AG10803 (cell line): ENCODE data around the gene ASIC3.

Experiments
- DNase-seq: peaks from one replicate; pipeline ENCODE4 v3.0.0; 2010; ENCODE audit warnings: low read depth
- H3K4me3 ChIP-seq: 2 replicates; pipeline ENCODE4 v1.5.1; 2011; ENCODE audit warnings: mild to moderate bottlenecking, low read length, control low read depth
- TF ChIP-seq, protein P1 (sequence below): conservative IDR thresholded peaks from 2 replicates; pipeline ENCODE4 v1.5.1; 2011; ENCODE audit warnings: mild to moderate bottlenecking, low read length, control low read depth, inconsistent platforms

ASIC3 gene

DNA sequence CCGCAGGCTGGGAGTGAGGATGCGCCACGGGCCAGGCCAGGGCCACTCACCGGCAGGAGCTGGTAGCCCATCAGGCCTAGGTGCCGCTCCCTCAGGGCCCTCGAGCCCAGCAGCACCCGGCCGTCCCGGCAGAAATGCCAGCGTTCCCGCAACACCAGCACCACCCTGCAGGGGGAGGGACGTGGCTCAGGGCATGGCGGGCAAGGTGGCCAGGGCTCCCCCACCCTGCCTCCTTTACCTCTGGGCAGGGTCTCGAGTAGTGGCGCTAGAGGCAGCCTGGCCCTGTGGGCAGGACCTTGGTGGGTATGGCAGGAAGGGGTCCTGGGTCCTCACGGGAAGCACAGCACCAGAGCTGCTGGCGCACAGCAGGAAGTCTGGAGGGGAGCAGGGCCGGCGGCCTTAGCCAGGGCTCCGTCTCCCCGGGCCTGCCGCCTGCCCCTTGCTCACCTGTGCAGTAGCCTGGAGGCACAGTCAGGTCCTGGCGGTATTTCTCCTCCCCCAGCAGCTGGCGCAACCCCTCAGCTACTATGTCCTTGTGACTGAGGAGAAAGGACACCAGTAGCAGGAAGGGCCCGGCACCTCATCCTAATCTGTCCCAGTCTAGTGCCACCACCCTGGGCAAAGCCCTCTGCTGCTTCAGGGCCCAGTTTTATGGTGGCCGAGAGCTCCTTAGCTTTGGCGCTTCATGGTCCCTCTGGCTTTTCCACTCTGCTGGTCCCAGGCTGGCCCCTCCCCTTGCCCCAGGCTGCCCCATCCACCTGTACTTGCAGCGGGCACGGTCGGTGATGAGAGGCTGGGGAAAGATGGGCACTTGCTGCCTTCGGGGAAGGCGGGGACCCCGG is 28.8 kb downstream of the ASIC3 start:
- TF ChIP-seq, protein P1, sequence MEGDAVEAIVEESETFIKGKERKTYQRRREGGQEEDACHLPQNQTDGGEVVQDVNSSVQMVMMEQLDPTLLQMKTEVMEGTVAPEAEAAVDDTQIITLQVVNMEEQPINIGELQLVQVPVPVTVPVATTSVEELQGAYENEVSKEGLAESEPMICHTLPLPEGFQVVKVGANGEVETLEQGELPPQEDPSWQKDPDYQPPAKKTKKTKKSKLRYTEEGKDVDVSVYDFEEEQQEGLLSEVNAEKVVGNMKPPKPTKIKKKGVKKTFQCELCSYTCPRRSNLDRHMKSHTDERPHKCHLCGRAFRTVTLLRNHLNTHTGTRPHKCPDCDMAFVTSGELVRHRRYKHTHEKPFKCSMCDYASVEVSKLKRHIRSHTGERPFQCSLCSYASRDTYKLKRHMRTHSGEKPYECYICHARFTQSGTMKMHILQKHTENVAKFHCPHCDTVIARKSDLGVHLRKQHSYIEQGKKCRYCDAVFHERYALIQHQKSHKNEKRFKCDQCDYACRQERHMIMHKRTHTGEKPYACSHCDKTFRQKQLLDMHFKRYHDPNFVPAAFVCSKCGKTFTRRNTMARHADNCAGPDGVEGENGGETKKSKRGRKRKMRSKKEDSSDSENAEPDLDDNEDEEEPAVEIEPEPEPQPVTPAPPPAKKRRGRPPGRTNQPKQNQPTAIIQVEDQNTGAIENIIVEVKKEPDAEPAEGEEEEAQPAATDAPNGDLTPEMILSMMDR: peak; percentile 39
- DNase-seq: no peak
- H3K4me3 ChIP-seq: no peak overlapping the region

DNA sequence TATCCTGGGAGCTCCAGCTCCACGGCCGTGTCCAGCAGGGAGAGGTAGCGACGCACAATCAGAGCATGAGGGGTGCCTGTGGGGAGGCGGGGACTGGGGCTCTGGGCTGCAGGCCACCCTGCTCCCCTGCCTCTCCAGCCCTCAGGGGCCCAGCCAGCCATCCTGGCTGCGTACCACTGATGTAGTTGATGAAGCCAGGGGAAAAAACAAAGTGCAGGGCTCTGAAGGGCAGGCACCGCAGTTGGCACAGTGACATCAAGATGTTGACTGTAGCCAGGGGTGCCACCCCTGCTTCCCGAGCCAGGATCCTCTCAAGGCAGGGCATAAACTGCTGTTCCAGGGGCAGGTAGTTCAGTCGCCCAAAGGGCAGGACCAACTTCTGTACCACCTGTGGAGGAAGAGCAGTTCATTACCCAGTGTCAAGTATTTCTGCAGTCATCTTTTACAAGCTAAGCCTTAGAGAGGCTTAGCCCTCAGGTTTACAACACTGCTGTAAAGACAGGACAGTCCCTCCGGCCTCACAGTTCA is 29.4 kb downstream of the ASIC3 start:
- no peak overlapping the region for H3K4me3 ChIP-seq
- no peak for DNase-seq
- TF ChIP-seq, protein P1: no peak

DNA sequence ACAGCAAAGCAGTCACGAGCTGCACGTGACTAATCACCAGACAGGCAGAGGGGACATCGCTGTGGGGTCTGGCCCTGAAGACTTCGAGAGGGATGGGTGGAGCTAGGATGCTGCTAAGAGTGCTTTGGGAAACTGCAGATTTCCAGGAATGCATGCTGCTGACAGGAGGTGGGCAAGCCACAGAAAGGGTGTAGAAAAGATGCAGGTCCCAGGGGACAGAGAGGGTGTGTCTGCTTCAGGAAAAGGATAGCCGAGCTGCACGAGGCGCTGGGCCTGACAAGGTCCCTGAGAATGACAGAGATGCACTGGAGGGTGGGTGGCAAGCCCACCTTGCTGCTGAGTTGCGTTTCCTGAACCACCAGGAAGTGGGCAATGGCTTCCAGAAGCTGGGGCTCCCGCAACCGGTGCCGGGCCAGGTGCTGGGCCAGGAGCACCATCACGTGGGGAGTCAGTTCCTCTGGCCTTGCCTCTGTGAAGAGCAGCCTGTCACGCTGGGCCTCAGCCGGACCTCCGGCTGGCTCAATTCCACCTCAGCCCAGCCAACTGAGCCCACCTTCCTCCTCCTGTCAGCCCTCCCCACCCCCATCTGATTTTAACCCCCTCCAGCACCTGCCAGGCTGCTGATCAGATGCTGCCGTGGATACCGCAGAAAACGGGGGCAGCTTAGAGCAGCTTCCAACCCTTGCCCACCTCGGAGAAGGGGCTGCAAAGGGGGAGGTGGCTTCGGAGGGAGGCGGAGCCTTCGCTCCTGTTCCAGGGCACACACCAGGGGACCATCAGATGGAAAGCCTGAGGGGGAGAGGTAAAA is 30.1 kb downstream of the ASIC3 start:
- no peak overlapping the region; the same call in 1 of the 2 replicates for H3K4me3 ChIP-seq
- TF ChIP-seq, protein P1: no peak
- peak; percentile 45 for DNase-seq

DNA sequence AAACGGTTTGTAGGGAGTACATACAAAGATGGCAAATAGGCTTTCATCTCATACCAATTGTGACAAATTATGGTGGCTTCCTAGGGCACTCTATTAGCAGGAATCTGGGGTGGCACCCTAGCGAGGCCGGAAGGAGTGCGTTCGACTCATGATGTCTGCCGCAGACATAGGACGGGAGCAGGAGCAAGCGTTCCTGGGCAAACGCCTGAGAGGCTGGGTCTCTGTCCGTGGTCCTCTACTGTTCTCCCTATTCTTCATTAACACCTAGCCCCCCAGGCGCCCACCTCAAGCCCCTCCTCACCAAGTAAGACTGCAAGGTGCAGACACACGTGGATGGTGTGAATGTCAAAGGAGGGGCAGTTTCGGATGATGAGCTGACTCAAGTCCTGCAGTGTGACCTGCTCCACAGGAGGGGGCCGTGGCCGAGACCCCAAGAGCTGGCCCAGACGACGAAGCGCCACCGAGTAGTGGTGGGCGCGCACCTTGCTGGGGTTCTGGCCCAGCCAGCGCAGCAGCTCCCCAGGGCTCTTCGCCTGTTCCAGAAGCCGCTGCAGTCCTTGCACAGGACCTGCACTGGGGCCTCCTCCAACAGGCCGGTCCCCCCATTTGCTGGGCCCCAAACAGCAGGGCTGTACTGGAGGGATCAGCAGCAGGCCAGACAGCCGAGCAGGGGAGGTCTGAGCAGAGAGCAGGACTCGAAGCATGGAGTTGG is 31.0 kb downstream of the ASIC3 start:
- peak overlapping the region; percentile 82 for H3K4me3 ChIP-seq
- DNase-seq: no peak
- TF ChIP-seq, protein P1: no peak

DNA sequence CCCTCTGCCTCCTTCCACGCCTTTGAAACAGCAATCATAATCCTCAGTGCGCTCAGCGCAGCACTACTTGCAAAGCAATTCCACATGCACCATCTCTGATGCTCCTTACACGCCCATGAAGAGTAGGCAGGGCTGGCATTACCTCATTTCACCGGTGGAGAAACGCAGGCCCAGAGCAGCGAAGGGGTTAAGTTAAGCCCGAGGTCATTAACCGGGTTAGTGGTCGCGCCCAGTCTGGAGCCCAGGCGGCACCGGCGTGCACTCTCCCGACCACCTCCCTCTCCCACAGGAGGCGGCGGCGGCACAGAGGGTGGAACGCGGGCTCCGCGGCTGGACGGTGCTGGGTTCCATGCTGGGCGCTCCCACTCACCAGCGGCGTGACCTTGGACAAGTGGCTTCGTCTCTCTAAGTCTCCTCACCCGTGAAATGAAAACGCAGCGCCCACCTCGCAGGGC is 31.8 kb downstream of the ASIC3 start:
- TF ChIP-seq, protein P1: no peak
- H3K4me3 ChIP-seq: peak overlapping the region; percentile 82
- no peak for DNase-seq

DNA sequence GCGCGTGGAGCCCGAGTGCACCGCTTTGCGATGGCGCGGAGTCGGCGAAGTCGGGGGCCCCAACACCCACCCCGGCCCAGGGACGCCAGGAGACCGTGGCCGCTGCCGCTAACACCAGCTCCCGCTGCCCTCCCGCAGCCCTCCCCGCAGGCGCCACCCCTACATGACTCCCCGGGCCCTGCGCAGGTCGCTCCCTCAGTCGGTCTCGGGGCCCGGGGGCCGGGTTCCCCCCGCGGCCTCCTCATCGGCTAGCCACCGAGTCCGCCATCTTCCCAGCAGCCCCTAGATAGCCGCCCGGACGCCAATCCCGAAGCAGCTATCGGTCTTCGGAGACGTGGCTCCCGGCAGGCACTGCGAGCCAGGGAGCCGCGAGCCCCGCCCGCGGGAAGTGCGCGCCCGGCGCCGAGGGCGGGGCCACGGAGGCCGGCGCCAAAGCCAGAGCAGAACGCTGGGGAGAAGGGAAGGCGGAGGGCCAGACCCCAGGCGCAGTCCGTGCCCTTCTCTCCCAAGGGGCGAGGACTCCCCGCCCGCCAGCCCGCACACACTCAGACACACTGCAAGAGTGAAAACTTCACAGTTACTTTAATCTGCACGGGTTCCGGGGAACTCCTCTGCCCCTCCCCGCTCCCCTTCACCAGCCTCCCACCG is 32.3 kb downstream of the ASIC3 start, which contains the start of gene FASTK:
TSS of gene FASTK (minus strand) at position 288 of the 648 bp plus-strand sequence. CDS start at position 245, 43 bp downstream.
- peak within 1 kb of the TSS; percentile 82 for H3K4me3 ChIP-seq
- TF ChIP-seq, protein P1: no peak
- DNase-seq: peak; percentile 90
